K562 treated with DMSO at 1 percent for 4 hours (cell line): ENCODE measurements around the gene HGF. TPM values are rescaled to one million over a fixed set of nuclear protein-coding genes. Genes with fewer than 3 reads are reported as not detected.

ENCODE experiments used
- total RNA-seq: library from RNA; unstranded; fragments of 300-600 nt; gene quantifications from 2 replicates; pipeline ENCODE4 v1.2.3, GENCODE V29; 2022; ENCODE audit not compliant: insufficient read depth

HGF gene
- not detected in 2 replicates for total RNA-seq

GRCh38 chr7:81769891-81770727, at the start of gene HGF:
HGF (minus strand) TSS chr7:81770047; CDS start chr7:81769971, 76 bp downstream.

